HEK293T (cell line): ENCODE data around the gene ARHGAP10.

Experiments used
- ARNT ChIP-seq: fragments of 450-650 bp; IDR thresholded peaks from 2 replicates; pipeline ENCODE4 v1.6.1; 2017; ENCODE audit warnings: mild to moderate bottlenecking
- BHLHE40 ChIP-seq: fragments of 450-650 bp; IDR thresholded peaks from 2 replicates; pipeline ENCODE4 v1.6.1; 2016; ENCODE audit warnings: mild to moderate bottlenecking, moderate library complexity, borderline replicate concordance
- FOXA1 ChIP-seq: fragments of 450-650 bp; IDR thresholded peaks from 2 replicates; pipeline ENCODE4 v1.6.1; 2016; ENCODE audit warnings: mild to moderate bottlenecking
- FOXM1 ChIP-seq: fragments of 450-650 bp; IDR thresholded peaks from 2 replicates; pipeline ENCODE4 v1.6.1; 2017; ENCODE audit warnings: mild to moderate bottlenecking, borderline replicate concordance
- PKNOX1 ChIP-seq: fragments of 450-650 bp; IDR thresholded peaks from 2 replicates; pipeline ENCODE4 v1.6.1; 2016
- ZNF384 ChIP-seq: fragments of 450-650 bp; IDR thresholded peaks from 2 replicates; pipeline ENCODE4 v1.6.1; 2016

GRCh38 chr4:148072789-148073188 is 340.9 kb downstream of the ARHGAP10 start:
- TF ChIP-seq PKNOX1 (no peak), ARNT (no peak), BHLHE40 (no peak), FOXA1 (no peak), FOXM1 (no peak), ZNF384 (no peak)
